Left ventricle myocardium superior (tissue), 1 donor: ENCODE data around the gene CYTH4. TPM values are rescaled to one million over a fixed set of nuclear protein-coding genes. Genes with fewer than 3 reads are reported as not detected.
"Not testable (repeated sequence)": the region's sequence is repeated elsewhere in the genome, so short reads cannot be mapped to it uniquely, and the experiment has no call there.

Experiments used
- ATAC-seq: fragments of 200-7000 bp; cut with Tn5 transposase; one replicate; pipeline ENCODE4 v1.9.1; 2020; ENCODE audit warnings: mild to moderate bottlenecking, moderate library complexity
- DNase-seq: peaks from one replicate; pipeline ENCODE4 v3.0.0-alpha.2; 2020
- intact Hi-C: fragments of 100-400 bp; cut with micrococcal nuclease; formaldehyde crosslinking; loops from one replicate; pipeline ENCODE4 v1.11.0; 2022
- total RNA-seq: library from RNA; stranded (reverse); fragmentation: NEBNext Ultra II Directional; extraction: Animal tissue kit (Norgen Biotek cat#: 25700); gene quantifications from one replicate; pipeline ENCODE4 v1.2.1, GENCODE V29; 2021
- donor health status: DM: no; HTN: yes; CAD: no; lungs with severe emphysema.

Gene CYTH4
- total RNA-seq, 1 donor from 2014 or later: 6.2 TPM

GRCh38 chr22:37317698-37318210 lies 35.4 kb downstream of the CYTH4 start:
- DNase-seq: no peak
- ATAC-seq: no peak
- intact Hi-C loops: no loop called here

GRCh38 chr22:37318364-37319109 lies 36.2 kb downstream of the CYTH4 start:
- intact Hi-C loops: no loop called here
- ATAC-seq (no peak), DNase-seq (no peak)

- ATAC-seq (no peak), DNase-seq (no peak)
- intact Hi-C loops: no loop called here
These were observed 37.2 kb downstream of the CYTH4 start for GRCh38 chr22:37319469-37319868.

GRCh38 chr22:37320726-37321677 lies 38.7 kb downstream of the CYTH4 start:
- intact Hi-C loops: no loop called here
- ATAC-seq (no peak), DNase-seq (no peak)

GRCh38 chr22:37324340-37325038 lies 42.2 kb downstream of the CYTH4 start:
- DNase-seq (no peak), ATAC-seq (no peak)
- intact Hi-C loops: no loop called here

- ATAC-seq (no peak), DNase-seq (no peak)
- intact Hi-C loops: no loop called here
These were observed 42.7 kb downstream of the CYTH4 start for GRCh38 chr22:37325039-37325395.

GRCh38 chr22:37326726-37327125 lies 44.4 kb downstream of the CYTH4 start:
- intact Hi-C loops: no loop called here
- no peak for DNase-seq
- ATAC-seq: peak; percentile 47

- DNase-seq: no peak
- no peak for ATAC-seq
- intact Hi-C loops: no loop called here
These were observed 45.7 kb downstream of the CYTH4 start for GRCh38 chr22:37328017-37328416.

GRCh38 chr22:37328538-37329237 lies 46.4 kb downstream of the CYTH4 start:
- DNase-seq, ATAC-seq, intact Hi-C loops: not testable (repeated sequence)

GRCh38 chr22:37329238-37330140 lies 47.2 kb downstream of the CYTH4 start:
- intact Hi-C loops: no loop called here
- DNase-seq: no peak
- ATAC-seq: no peak

GRCh38 chr22:37330200-37331033 lies 48.1 kb downstream of the CYTH4 start:
- ATAC-seq (no peak), DNase-seq (no peak)
- intact Hi-C loops: no loop called here

- intact Hi-C loops: no loop called here
- ATAC-seq (no peak), DNase-seq (no peak)
These were observed 48.7 kb downstream of the CYTH4 start for GRCh38 chr22:37331034-37331428.

- ATAC-seq (no peak), DNase-seq (no peak)
- intact Hi-C loops: no loop called here
These were observed 49.7 kb downstream of the CYTH4 start for GRCh38 chr22:37331856-37332536.

- ATAC-seq (no peak), DNase-seq (no peak)
- intact Hi-C loops: no loop called here
These were observed 51.6 kb downstream of the CYTH4 start for GRCh38 chr22:37333724-37334460.

GRCh38 chr22:37334461-37334858 lies 52.2 kb downstream of the CYTH4 start:
- DNase-seq (no peak), ATAC-seq (no peak)
- intact Hi-C loops: no loop called here
